Measurements from ENCODE around the gene SDHC. TPM values are rescaled to one million over a fixed set of nuclear protein-coding genes. Genes with fewer than 3 reads are reported as not detected.
A peak's percentile ranks its signal among the peaks of the same experiment; 100 is the strongest.

The SDHC gene
- total RNA-seq, 3 donors from 2014 or later (not counting 1 experiment from before 2014, with no cell fraction given), result 74.5 to 97.3 (median 86.0) TPM

DNA sequence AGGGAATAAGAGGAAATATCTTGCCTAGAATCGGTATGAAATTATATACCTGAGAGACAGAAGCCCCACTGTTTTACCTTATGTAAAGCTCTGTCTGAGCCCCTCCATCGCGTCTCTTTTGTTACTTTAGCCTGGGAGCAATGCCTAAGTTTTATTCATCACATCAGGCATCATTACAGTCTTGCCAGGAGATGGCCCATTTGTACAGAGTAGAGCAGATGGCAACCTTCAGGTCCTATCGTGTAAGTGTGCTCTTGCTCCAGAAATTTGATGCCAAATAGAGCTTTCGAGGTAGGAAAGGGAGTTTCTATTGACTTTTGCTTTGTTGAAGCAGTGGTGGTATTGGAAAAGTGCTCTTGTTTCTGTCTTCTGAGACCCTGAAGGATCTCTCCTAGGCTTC, 28.6 kb downstream of the SDHC start:
- Mint-ChIP-seq H3K4me1 (peaks cover 0 to 4% of the 10 kb centered on the region in 2 donors), H3K9me3 (no peaks in the 10 kb centered on the region), H3K4me3 (no peak overlapping the region), H3K36me3 (peaks cover 7% of the 10 kb centered on the region), H3K27me3 (ENCODE audit: low read depth in 2 of 2) (no peaks in the 10 kb centered on the region), H3K27ac (no peak overlapping the region)
- Histone ChIP-seq H3K4me1 (ENCODE audit: control insufficient read depth, insufficient read depth, low read length) (no peaks in the 10 kb centered on the region), H3K4me3 (ENCODE audit: low read length) (no peak overlapping the region), H3K27ac (ENCODE audit: low read length) (no peak overlapping the region), H3K36me3 (ENCODE audit: control insufficient read depth, insufficient read depth, low read length) (peaks cover 30% of the 10 kb centered on the region), H3K27me3 (ENCODE audit: control insufficient read depth, insufficient read depth, low read length) (no peaks in the 10 kb centered on the region), H3K9me3 (ENCODE audit: control insufficient read depth, insufficient read depth, low read length) (no peaks in the 10 kb centered on the region)
- WGBS (ENCODE audit: insufficient coverage), result 97% methylated on average over 5 of the region's 5 CpGs
- DNase-seq (no peak), ATAC-seq (no peak)
- TF ChIP-seq, protein P1, sequence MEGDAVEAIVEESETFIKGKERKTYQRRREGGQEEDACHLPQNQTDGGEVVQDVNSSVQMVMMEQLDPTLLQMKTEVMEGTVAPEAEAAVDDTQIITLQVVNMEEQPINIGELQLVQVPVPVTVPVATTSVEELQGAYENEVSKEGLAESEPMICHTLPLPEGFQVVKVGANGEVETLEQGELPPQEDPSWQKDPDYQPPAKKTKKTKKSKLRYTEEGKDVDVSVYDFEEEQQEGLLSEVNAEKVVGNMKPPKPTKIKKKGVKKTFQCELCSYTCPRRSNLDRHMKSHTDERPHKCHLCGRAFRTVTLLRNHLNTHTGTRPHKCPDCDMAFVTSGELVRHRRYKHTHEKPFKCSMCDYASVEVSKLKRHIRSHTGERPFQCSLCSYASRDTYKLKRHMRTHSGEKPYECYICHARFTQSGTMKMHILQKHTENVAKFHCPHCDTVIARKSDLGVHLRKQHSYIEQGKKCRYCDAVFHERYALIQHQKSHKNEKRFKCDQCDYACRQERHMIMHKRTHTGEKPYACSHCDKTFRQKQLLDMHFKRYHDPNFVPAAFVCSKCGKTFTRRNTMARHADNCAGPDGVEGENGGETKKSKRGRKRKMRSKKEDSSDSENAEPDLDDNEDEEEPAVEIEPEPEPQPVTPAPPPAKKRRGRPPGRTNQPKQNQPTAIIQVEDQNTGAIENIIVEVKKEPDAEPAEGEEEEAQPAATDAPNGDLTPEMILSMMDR (IDR thresholded peaks at IDR 0.05), result no peak
- intact Hi-C loops (cut with micrococcal nuclease), result no loop called here

DNA sequence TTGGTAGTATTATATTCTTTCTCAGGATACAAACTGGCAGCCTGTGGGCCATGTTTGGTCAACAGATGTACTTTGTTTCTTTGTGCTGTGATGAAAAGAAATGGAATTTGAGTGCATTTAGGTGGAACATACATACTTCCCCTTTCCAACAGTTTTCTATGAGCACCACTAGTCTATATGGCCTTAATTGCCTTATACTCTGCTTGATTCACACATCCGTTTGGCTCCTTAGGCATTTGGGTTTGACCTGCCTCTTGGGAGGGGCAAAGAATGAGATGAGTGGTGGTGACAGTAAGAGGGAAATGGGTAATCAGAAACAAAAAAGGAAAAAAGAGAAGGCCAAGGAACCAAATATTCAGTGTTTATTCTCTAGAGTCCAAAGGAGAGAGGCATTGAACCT, 36.5 kb downstream of the SDHC start:
- no peak overlapping the region for H3K4me3 ChIP-seq (ENCODE audit: low read length)
- no peaks in the 10 kb centered on the region for H3K4me1 Mint-ChIP-seq
- H3K27me3 ChIP-seq (ENCODE audit: control insufficient read depth, insufficient read depth, low read length), result no peaks in the 10 kb centered on the region
- H3K36me3 Mint-ChIP-seq, result no peaks in the 10 kb centered on the region
- peak overlapping the region in 1 of 2 donors; percentile 33 for H3K27ac Mint-ChIP-seq
- no peaks in the 10 kb centered on the region for H3K4me1 ChIP-seq (ENCODE audit: control insufficient read depth, insufficient read depth, low read length)
- H3K27me3 Mint-ChIP-seq (ENCODE audit: low read depth in 2 of 2), result no peaks in the 10 kb centered on the region
- no peak for ATAC-seq
- no peak for DNase-seq
- H3K9me3 Mint-ChIP-seq, result no peaks in the 10 kb centered on the region
- H3K9me3 ChIP-seq (ENCODE audit: control insufficient read depth, insufficient read depth, low read length), result no peaks in the 10 kb centered on the region
- no peak overlapping the region for H3K27ac ChIP-seq (ENCODE audit: low read length)
- peaks cover 10% of the 10 kb centered on the region for H3K36me3 ChIP-seq (ENCODE audit: control insufficient read depth, insufficient read depth, low read length)
- H3K4me3 Mint-ChIP-seq, result no peak overlapping the region
- TF ChIP-seq, protein P1 (IDR thresholded peaks at IDR 0.05), result no peak
- intact Hi-C loops (cut with micrococcal nuclease), result no loop called here
- WGBS (ENCODE audit: insufficient coverage), result no CpG with 5 or more reads among the region's 1 CpG

DNA sequence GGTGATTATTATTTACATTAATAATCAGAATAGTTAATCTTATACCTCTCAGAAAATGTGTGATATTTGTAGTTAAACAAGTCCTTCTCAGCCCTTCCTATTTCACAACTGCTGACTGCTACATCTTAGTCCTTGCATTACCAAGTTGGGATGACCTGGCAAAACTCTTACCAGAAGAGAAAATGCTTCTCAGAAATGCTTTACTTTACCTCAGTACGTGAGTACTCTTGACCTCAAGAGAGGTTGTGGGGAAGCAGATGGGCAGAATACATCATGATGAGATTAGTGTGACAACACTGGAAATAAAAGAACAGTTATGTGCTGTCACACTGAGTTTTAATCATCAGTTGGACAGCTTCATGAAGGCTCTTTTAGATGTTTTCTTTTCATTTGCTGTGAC, 37.3 kb downstream of the SDHC start:
- Histone ChIP-seq H3K27me3 (ENCODE audit: control insufficient read depth, insufficient read depth, low read length) (no peaks in the 10 kb centered on the region), H3K36me3 (ENCODE audit: control insufficient read depth, insufficient read depth, low read length) (peaks cover 7% of the 10 kb centered on the region), H3K4me3 (ENCODE audit: low read length) (no peak overlapping the region), H3K4me1 (ENCODE audit: control insufficient read depth, insufficient read depth, low read length) (no peaks in the 10 kb centered on the region), H3K27ac (ENCODE audit: low read length) (no peak overlapping the region), H3K9me3 (ENCODE audit: control insufficient read depth, insufficient read depth, low read length) (no peaks in the 10 kb centered on the region)
- no peak for DNase-seq
- intact Hi-C loops (cut with micrococcal nuclease), result no loop called here
- Mint-ChIP-seq H3K9me3 (no peaks in the 10 kb centered on the region), H3K27ac (peak overlapping the region in 1 of 2 donors; percentile 33), H3K36me3 (no peaks in the 10 kb centered on the region), H3K4me3 (no peak overlapping the region), H3K27me3 (ENCODE audit: low read depth in 2 of 2) (no peaks in the 10 kb centered on the region), H3K4me1 (no peaks in the 10 kb centered on the region)
- WGBS (ENCODE audit: insufficient coverage), result 56% methylated on average over 1 of the region's 1 CpG
- TF ChIP-seq, protein P1 (IDR thresholded peaks at IDR 0.05), result no peak
- peak in 1 of 3 donors; percentile 58 for ATAC-seq

DNA sequence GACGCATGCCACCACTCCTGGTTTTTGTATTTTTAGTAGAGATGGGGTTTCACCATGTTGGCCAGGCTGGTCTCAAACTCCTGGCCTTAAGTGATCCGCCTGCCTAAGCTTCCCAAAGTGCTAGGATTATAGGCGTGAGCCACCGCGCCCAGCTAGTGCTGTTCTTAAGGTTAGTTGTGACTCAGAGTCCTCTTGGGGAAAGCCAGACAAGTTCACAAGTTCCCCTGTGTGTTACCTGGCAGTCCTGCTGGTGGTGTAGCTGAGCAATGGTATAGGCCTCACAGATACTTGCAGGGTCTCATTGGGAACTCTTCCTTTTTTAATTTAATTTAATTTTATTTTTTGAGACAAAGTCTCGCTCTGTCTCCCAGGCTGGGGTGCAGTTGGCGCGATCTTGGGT, 42.9 kb downstream of the SDHC start:
- Histone ChIP-seq H3K9me3 (ENCODE audit: control insufficient read depth, insufficient read depth, low read length) (no peaks in the 10 kb centered on the region), H3K27me3 (ENCODE audit: control insufficient read depth, insufficient read depth, low read length) (no peaks in the 10 kb centered on the region), H3K4me3 (ENCODE audit: low read length) (no peak overlapping the region), H3K36me3 (ENCODE audit: control insufficient read depth, insufficient read depth, low read length) (peaks cover 7% of the 10 kb centered on the region), H3K27ac (ENCODE audit: low read length) (no peak overlapping the region), H3K4me1 (ENCODE audit: control insufficient read depth, insufficient read depth, low read length) (no peaks in the 10 kb centered on the region)
- intact Hi-C loops (cut with micrococcal nuclease), result no loop called here
- Mint-ChIP-seq H3K36me3 (no peaks in the 10 kb centered on the region), H3K27ac (no peak overlapping the region), H3K27me3 (ENCODE audit: low read depth in 2 of 2) (no peaks in the 10 kb centered on the region), H3K4me1 (peaks cover 0 to 7% of the 10 kb centered on the region in 2 donors), H3K9me3 (no peaks in the 10 kb centered on the region), H3K4me3 (no peak overlapping the region)
- DNase-seq, result no peak
- WGBS (ENCODE audit: insufficient coverage), result 95% methylated on average over 8 of the region's 8 CpGs
- no peak for ATAC-seq
- TF ChIP-seq, protein P1 (IDR thresholded peaks at IDR 0.05), result no peak
